Stimulated activated CD8-positive, alpha-beta memory T cell treated with anti-CD3 and anti-CD28 coated beads, Interleukin-12 subunit alpha, Interleukin-12 subunit beta, amount 100 ng/mL, for 24 hours (primary cell): ENCODE data around the gene MAP3K2.
"Not testable (repeated sequence)": the region's sequence is repeated elsewhere in the genome, so short reads cannot be mapped to it uniquely, and the experiment has no call there.

Experiments used
- DNase-seq: peaks from one replicate; pipeline ENCODE4 v3.0.0-alpha.2; 2020; ENCODE audit errors: extremely low read depth

Gene MAP3K2

GRCh38 chr2:127382831-127383230 is 4.9 kb downstream of the MAP3K2 start:
- no peak for DNase-seq

- DNase-seq = no peak
Measured at GRCh38 chr2:127381762-127382161, 6.0 kb downstream of the MAP3K2 start.

GRCh38 chr2:127379712-127380355 is 7.9 kb downstream of the MAP3K2 start:
- DNase-seq = no peak

GRCh38 chr2:127378720-127379119 is 9.1 kb downstream of the MAP3K2 start:
- no peak for DNase-seq

- no peak for DNase-seq
Measured at GRCh38 chr2:127377262-127377661, 10.5 kb downstream of the MAP3K2 start.

GRCh38 chr2:127376257-127376656 is 11.5 kb downstream of the MAP3K2 start:
- DNase-seq = no peak

GRCh38 chr2:127373362-127374083 is 14.3 kb downstream of the MAP3K2 start:
- no peak for DNase-seq

- DNase-seq = no peak
Measured at GRCh38 chr2:127371037-127371436, 16.7 kb downstream of the MAP3K2 start.

DNA sequence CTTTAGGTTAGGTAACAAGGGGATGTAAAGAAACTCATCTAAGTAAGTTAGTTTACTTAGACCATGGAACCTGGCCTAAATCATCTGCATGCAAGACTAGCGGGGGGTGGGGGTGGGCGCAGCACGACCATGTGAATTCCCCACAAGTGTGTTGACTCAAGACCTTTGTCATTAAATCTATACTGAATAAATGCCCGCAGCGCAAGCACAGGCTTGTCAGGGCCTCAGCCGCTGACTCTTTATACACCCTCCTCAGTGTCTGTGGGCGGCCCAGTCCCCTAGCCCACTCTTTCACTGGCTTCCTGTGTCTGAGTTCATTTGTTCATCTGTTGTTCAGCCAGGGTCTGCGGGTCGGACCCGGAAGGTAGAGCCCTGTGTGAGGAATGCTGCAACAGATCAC is 17.8 kb downstream of the MAP3K2 start:
- no peak for DNase-seq

DNA sequence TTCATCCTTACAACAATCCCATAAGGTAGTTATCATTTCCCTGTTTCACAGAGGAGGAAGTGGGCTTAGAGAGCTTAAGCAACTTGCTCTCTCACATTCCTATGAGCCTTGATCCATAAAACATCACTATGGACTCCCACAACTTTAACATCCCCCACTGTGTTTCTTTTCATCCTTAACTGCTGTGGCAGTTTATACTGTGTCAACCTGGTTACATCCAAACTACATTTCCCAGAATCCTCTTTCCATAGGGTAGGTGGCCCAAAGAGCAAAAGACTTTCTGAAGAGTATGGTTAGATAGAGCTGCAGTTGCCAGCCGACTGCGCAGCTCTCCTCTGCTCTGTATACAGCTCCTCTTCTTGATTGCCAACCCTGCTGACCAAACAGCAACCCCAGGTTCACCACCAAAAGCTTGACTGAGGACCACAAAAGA is 22.5 kb downstream of the MAP3K2 start:
- no peak for DNase-seq

DNA sequence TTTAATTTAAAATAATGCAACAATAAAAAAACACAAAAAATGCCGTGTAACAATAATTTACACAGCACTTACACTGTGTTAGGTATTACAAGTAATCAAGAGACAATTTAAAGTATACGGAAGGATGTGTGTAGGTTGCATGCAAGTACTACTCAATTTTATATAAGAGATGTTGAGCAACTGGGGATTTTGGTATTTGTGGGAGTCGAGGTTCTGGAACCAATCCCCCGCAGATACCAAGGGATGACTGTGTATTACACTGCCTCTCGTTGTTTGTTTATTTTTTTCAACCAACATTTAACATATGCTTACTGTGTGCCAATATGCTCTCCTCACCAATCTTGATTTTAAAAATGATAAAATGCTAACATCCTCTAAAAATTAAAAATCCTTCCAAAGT is 24.8 kb downstream of the MAP3K2 start:
- DNase-seq = no peak

- DNase-seq = no peak
Measured at GRCh38 chr2:127361929-127362885, 25.6 kb downstream of the MAP3K2 start.

DNA sequence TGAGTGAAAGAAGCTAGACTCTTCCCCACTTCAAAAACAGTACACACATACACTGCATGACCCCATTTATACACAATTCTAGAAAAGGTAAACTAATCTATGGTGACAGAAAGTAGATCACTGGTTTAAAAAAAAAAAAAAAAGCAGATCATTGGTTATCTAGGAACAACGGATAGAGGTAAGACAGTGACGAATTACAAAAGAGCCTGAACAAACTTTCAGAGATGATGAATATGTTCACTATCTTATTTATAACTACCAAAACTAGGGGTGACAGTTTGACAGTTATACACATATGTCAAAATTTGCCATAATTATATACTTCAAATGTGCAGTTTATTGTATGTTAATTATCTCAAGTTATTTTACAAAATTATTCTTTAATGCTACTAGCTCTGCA is 27.5 kb downstream of the MAP3K2 start:
- no peak for DNase-seq

- DNase-seq = no peak
Measured at GRCh38 chr2:127359520-127359919, 28.3 kb downstream of the MAP3K2 start.

GRCh38 chr2:127358971-127359370 is 28.8 kb downstream of the MAP3K2 start:
- DNase-seq = no peak

GRCh38 chr2:127358044-127358443 is 29.7 kb downstream of the MAP3K2 start:
- no peak for DNase-seq

DNA sequence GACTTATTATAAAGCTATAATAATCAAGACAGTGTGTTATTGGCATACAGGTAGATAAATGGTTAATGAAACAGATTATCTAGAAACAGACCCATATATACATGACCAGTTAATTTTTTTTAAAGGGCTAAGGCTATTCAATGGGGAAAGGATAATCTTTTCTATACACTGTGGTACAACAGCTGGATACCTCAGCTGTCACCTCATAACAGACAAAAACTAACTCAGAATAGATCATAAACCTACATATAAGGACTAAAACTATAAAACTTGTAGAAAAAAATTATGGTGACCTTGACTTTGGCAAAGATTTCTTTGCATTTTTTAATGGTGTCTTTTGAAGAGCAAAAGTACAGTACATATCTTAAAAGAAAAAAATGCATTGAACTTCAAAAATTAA is 30.2 kb downstream of the MAP3K2 start:
- no peak for DNase-seq

DNA sequence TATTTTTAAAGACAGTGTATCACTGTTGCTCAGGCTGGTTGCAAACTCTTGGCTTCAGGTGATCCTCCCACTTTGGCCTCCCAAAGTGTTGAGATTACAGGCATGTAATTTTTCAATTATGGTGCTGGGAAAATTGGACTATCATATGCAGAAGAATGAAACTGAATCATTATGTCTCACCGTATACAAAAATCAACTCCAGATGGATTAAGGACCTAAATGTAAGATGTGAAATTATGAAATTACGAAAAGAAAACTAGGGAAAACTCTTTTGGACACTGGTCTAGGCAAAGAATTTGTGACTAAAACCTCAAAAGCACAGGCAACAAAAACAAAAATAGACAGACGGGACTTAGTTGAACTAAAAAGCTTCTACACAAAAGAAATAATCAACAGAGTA is 31.2 kb downstream of the MAP3K2 start:
- no peak for DNase-seq

DNA sequence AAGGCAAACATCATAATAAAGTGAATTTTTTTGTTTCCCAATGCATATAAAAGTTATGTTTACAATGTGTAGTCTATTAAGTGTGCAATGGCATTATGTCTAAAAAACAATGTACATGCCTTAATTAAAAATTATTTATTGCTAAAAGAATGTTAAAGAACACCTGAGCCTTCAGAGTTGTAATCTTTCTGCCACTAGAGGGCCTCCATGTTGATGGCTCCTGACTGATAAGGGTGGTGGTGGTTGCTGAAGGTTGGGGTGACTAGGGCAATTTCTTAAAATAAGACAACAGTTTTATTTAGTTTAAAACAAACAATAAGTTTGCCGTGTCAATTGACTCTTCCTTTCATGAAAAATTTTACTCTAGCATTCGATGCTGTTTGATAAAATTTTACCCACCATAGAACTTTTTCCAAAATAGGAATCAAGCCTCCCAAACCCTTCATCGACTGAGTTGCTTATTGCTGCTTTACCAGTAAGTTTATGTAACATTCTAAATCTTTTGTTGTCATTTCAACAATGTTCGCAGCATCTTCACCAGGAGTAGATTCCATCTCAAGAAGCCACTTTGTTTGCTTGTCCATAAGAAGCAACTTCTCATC is 32.3 kb downstream of the MAP3K2 start:
- DNase-seq = no peak

- DNase-seq = not testable (repeated sequence)
Measured at GRCh38 chr2:127353873-127354676, 33.7 kb downstream of the MAP3K2 start.

DNA sequence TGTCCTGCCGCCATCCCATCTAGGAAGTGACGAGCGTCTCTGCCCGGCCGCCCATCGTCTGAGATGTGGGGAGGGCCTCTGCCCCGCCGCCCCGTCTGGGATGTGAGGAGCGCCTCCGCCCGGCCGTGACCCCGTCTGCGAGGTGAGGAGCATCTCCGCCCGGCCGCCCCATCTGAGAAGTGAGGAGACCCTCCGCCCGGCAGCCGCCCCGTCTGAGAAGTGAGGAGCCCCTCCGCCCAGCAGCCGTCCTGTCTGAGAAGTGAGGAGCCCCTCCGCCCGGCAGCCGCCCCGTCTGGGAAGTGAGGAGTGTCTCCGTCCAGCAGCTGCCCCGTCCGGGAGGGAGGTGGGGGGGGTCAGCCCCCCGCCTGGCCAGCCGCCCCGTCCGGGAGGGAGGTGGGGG is 34.6 kb downstream of the MAP3K2 start:
- DNase-seq = not testable (repeated sequence)
